Posterior vena cava (tissue), 2 donors: ENCODE results near the gene AFG1L. TPM values are rescaled to one million over a fixed set of nuclear protein-coding genes. Genes with fewer than 3 reads are reported as not detected.
"Not testable (repeated sequence)": the region's sequence is repeated elsewhere in the genome, so short reads cannot be mapped to it uniquely, and the experiment has no call there.

Source experiments
- DNase-seq: peaks from one replicate; pipeline ENCODE4 v3.0.0-alpha.2; 2020; ENCODE audit warnings: low spot score
- intact Hi-C, 2 donors: fragments of 100-400 bp; cut with DNase I; formaldehyde crosslinking; loops; one replicate each; pipeline versions ENCODE4 v1.14.1 to v1.14.2; 2022 to 2023
- long read RNA-seq, 2 donors: library from polyadenylated mRNA; unstranded; transcript quantifications; one replicate each; pipeline ENCODE4 v2.0.0, GENCODE V29; 2020 to 2021
- total RNA-seq, 2 donors: library from RNA; stranded (reverse); fragmentation: NEBNext Ultra II Directional; extraction: Animal tissue kit (Norgen Biotek cat#: 25700); gene quantifications; one replicate each; pipeline ENCODE4 v1.2.1, GENCODE V29; 2021
- donor health status: DM: yes; HTN: yes; CAD: no.
- donor health status: DM: yes; HTN: yes; CAD: no.

Gene AFG1L
- total RNA-seq = 1 to 10 TPM; 5.0 to 5.3 TPM
- long read RNA-seq, donor 1, full-length matches to known transcripts = 1 of 2 reads
- long read RNA-seq, donor 1, partial matches to known transcripts = 0 of 2 reads
- long read RNA-seq, donor 1, other reads (novel, unspliced or antisense) = 1 of 2 reads
- long read RNA-seq, donor 2, full-length matches to known transcripts = 1 of 5 reads
- long read RNA-seq, donor 2, partial matches to known transcripts = 3 of 5 reads
- long read RNA-seq, donor 2, other reads (novel, unspliced or antisense) = 1 of 5 reads

DNA sequence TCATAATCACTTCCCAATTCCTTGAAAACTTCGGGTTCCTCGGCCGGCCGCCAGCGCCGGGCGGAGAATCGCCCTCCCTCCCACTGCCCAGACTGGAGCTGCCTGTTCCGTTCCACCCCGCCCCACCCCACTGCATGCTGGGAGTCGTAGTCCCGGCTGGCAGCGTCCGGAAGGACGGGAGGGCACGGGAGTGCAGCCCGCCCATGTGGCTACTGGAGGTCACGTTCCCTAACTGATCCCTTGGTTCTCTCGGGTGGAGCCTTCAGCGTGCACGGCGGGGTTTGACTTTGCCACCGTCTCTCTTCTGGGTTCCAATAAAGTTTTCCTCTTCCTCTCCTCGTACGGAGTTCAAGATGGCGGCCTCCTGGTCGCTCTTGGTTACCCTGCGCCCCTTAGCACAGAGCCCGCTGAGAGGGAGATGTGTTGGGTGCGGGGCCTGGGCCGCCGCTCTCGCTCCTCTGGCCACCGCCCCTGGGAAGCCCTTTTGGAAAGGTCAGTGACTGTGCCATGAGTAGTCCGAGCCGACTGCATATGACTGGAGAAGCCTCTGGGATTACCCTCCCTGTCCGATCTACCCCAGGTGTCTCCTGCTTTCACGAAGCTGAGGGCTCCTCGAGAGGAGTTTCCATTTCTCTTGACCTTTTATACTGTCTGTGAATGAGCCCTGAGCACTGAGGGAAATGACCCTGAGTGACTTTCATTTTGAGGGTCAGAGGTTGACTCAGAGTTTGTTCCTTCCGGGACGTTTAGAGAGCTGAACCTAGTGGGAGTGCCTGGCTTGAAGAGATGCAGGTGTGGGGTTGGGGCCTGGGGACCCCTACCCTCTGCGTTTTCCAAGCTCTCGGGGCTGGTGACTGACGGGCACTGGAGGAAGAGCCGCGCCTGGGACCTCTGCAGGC lies at the start of gene AFG1L:
Gene AFG1L, plus strand, starts transcription at position 328 of the 899 bp plus-strand sequence. Its CDS starts 26 bp downstream, at position 354.
- DNase-seq = peak; percentile 97
- intact Hi-C loops = no loop called here

GRCh38 chr6:108245095-108245494 lies 49.8 kb upstream of the AFG1L start:
- DNase-seq, intact Hi-C loops: not testable (repeated sequence)

- no peak for DNase-seq
- intact Hi-C loops = no loop called here
These were observed 46.8 kb upstream of the AFG1L start for GRCh38 chr6:108247965-108248536.

GRCh38 chr6:108250240-108250866 lies 44.5 kb upstream of the AFG1L start:
- DNase-seq = no peak
- intact Hi-C loops = no loop called here

GRCh38 chr6:108251252-108251651 lies 43.6 kb upstream of the AFG1L start:
- DNase-seq = no peak
- intact Hi-C loops = no loop called here

GRCh38 chr6:108252055-108252454 lies 42.8 kb upstream of the AFG1L start:
- no peak for DNase-seq
- intact Hi-C loops = no loop called here

DNA sequence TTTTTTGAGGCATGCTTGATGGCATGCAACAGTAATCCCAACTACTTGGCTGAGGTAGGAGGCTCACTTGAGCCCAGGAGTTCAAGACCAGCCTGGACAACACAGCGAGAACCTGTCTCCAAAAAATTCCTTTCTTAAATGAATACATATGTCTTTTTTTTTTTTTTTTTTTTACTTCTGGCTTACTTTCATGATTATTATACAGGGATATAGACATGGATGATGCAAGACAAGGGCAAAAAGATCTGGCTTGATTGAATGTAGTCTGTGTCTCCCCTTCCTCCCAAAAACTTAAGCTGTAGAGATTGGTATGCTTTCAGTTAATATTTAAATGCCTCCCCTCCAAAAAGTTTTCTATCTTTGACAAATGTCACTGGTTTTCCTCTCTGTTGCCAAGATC lies 41.6 kb upstream of the AFG1L start:
- DNase-seq = no peak
- intact Hi-C loops = no loop called here

DNA sequence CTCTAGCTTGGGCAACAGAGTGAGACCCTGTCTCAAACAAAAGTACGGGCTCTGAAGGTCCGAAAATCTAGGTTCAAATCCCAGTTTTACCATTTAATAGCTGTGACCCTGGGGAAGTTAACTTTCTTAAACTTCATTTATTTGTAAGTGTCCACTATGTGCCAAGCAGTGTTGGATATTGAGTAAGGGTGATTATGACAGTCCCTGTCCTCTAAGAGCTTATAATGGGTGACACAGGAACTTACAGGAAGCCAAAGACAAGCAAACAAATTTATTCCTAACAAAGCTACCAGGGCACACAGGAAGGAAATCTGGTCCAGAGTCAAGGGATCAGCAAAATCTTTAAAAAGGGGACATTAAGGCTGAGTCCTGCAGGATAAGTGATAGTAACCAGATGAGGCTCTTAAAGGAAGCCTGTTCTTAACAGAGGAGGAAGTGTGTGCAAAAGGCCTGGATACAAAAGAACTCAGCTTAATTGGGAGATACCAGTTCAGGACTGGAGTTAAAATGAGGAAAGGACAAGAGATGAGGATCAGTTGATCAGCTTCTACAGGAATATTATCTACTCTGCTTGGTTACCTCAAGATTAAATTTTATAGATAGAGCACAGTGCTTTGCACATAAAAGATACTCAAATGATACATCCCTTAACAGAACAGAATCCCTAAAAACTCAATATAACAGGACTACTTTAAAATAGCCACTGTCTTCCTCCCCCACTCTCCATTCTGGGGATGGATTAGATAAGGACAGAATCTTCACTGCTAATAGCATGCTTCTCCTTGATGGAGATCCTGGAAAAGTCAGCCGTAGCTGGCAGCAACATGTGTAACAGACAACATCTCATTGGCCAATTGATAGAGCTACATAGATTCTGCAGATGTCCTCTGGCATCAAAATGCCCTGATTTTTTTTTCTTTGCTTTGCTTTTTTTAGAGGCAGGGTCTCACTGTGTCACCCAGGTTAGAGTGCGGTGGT lies 40.1 kb upstream of the AFG1L start:
- intact Hi-C loops = no loop called here
- DNase-seq = no peak

DNA sequence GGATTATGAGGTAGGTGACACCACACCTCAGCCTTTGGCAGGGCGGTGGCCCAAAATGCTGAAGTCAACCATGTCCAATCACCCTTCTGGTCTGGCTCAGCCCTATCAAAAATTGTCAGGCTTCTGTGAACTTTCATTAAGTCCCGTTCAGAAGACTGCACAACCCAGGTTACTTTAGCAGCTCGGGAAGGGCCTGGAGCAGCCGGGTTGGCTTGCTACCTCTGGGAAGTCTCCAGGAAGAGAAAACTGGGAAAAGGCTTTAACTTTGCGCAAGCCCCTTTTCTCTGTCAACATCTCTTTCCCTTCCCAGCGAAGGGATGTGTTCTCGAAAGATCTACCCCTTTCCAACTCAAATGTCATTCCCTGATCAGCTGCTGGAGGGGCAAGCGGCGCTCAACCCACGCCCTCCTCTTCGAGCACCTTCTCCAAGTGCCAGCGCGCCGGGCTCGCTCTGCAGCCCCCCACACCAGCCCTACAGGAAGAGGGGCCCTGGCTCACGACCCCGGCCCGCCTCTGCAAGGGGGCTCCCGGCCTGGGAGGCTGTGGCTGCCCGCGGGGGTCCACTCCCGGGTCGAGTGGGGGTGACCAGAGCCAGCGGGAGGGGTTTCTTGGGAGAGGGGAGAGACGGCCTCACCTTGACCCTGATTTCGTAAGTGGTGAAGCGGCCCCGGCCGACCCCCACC lies 34.6 kb upstream of the AFG1L start:
- DNase-seq = peak; percentile 84
- intact Hi-C loops = no loop called here

GRCh38 chr6:108260809-108261569 lies 33.9 kb upstream of the AFG1L start, which contains the start of gene SNX3:
Gene SNX3 (minus strand): TSS chr6:108261040. CDS start chr6:108260921, 119 bp downstream.
- DNase-seq = peak; percentile 98
- intact Hi-C loops = no loop called here

GRCh38 chr6:108263371-108263770 lies 31.5 kb upstream of the AFG1L start:
- intact Hi-C loops = no loop called here
- DNase-seq = no peak

- no peak for DNase-seq
- intact Hi-C loops = no loop called here
These were observed 26.0 kb upstream of the AFG1L start for GRCh38 chr6:108268845-108269244.

DNA sequence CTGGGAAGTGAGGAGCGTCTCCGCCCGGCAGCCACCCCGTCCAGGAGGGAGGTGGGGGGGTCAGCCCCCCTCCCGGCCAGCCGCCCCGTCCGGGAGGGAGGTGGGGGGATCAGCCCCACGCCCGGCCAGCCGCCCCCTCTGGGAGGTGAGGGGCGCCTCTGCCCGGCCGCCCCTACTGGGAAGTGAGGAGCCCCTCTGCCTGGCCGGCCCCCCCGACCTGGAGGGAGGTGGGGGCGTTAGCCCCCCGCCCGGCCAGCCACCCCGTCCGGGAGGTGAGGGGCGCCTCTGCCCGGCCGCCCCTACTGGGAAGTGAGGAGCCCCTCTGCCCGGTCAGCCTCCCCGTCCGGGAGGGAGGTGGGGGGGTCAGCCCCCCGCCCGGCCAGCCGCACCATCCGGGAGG lies 24.9 kb upstream of the AFG1L start:
- DNase-seq, intact Hi-C loops: not testable (repeated sequence)

- no peak for DNase-seq
These were observed 20.3 kb upstream of the AFG1L start for GRCh38 chr6:108274546-108274945.

DNA sequence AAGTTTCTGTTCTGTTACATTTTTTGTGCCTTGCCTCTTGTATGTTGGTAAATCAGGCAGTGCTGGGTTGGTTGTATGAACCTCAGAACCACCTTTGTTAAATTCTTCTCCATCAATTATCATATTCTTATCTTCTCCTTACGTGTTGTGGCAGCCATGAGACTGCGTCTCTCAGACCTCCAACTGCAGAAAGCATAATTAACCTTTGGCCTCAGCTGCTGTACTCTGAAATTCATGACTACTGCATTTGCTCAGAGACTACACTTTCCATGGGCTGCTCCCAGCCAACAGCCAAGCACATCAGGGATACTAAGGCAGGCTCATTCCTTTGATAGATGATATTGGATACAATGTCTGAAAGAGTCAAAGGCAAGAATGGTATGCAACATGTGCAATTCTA lies 18.9 kb upstream of the AFG1L start:
- intact Hi-C loops = no loop called here
- no peak for DNase-seq

More at GRCh38 chr6:108274546-108274945, 20.3 kb upstream of the AFG1L start:
- intact Hi-C loops = no loop called here

DNA sequence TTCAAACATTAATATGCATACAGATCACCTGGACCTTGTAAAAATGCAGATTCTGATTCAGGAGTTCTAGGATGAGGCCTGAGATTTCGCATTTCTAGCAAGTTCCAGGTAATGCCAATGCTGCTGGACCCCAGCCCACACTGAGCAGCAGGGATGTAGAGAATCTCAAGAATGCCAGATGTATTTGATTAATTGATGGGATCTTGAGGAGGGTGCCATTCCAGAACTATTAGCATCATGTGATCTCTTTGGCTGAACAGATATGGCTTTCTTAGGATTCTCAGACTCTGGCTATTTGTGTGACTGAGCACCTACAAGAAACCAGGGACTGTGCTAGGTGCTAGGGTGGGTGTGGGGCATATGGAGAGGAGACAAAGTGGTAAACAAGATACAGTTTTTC lies 17.6 kb upstream of the AFG1L start:
- DNase-seq = no peak
- intact Hi-C loops = no loop called here

DNA sequence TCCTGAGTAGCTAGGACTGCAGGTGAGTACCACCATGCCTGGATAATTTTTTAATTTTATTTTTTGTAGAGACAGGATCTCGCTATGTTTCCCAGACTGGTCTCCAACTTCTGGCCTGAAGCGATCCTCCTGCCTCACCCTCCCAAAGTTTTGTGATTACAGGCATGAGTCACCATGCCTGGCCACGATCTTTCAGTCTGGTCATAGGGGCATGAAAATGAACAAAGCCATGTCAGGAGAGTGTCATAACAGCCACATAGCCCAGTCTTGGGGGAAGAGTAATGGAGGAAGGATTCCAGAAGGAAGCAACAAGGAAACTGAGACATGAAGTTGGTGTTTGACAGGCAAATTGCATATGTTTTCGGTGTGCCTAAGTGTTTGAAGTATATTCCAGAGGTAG lies 17.0 kb upstream of the AFG1L start:
- no peak for DNase-seq
- intact Hi-C loops = no loop called here
